ENCODE measurements around the gene TRIP12.

The TRIP12 gene

DNA sequence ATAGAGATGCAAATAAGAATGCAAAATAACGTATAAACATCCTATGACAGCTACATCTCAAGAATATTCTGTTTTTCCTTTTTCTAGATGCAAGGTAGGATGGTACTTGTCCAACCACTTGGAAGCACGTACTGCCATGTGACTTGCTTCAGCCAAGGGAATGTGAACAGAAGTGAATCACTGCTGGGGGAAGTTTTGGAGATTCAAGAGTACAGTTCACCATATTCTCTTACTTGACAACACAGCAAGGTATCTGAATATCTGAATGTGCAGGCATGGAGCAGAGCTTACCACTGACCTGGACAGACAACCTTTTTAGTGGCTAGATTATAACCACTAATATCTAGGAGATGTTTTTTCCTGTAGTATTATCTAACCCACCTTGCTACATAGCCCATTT is 53.0 kb downstream of the TRIP12 start:
- TF ChIP-seq CTCF (IDR thresholded peaks at IDR 0.05; ENCODE audit: low read length) (no peak), EZH2phosphoT487 (IDR thresholded peaks at IDR 0.05; ENCODE audit: low read length) (no peak), EZH2 (optimal IDR thresholded peaks at IDR 0.05; ENCODE audit: low read depth, low read length) (no peak)
- no peak overlapping the region for H3K9ac ChIP-seq (ENCODE audit: low read length)
- H3K4me1 ChIP-seq (ENCODE audit: low read length) = peaks cover 22% of the 10 kb centered on the region
- no peak overlapping the region for H3K4me3 ChIP-seq (ENCODE audit: low read length)
- H3K36me3 ChIP-seq (replicated peaks; ENCODE audit: insufficient read depth, low read length) = no peaks in the 10 kb centered on the region
- H2AFZ ChIP-seq (ENCODE audit: low read length) = no peak overlapping the region
- H3K27me3 ChIP-seq (replicated peaks; ENCODE audit: insufficient read depth, low read length) = no peaks in the 10 kb centered on the region
- DNase-seq = no peak
- peaks cover 66% of the 10 kb centered on the region for H3K79me2 ChIP-seq (ENCODE audit: low read length)
- H3K9me2 ChIP-seq (replicated peaks; ENCODE audit: insufficient read depth, low read length) = no peaks in the 10 kb centered on the region
- H4K20me1 ChIP-seq (ENCODE audit: insufficient read depth, low read length) = no peaks in the 10 kb centered on the region
- H3K4me2 ChIP-seq (ENCODE audit: low read depth, low read length) = no peak overlapping the region
- no peaks in the 10 kb centered on the region for H3K9me3 ChIP-seq (replicated peaks; ENCODE audit: insufficient read depth, low read length)
- peaks cover 6% of the 10 kb centered on the region for H3F3A ChIP-seq (ENCODE audit: insufficient read depth, low read length)
- no peak overlapping the region for H3K27ac ChIP-seq (ENCODE audit: low read length)

GRCh38 chr2:229865033-229865432 is 56.8 kb downstream of the TRIP12 start:
- H3K9ac ChIP-seq (ENCODE audit: low read length) = no peak overlapping the region
- H4K20me1 ChIP-seq (ENCODE audit: insufficient read depth, low read length) = no peaks in the 10 kb centered on the region
- no peak overlapping the region for H3K27ac ChIP-seq (ENCODE audit: low read length)
- H3K9me2 ChIP-seq (replicated peaks; ENCODE audit: insufficient read depth, low read length) = no peaks in the 10 kb centered on the region
- no peak for TF ChIP-seq EZH2phosphoT487 (IDR thresholded peaks at IDR 0.05; ENCODE audit: low read length)
- no peak overlapping the region for H2AFZ ChIP-seq (ENCODE audit: low read length)
- H3F3A ChIP-seq (ENCODE audit: insufficient read depth, low read length) = no peaks in the 10 kb centered on the region; the same call in 1 of the 2 replicates
- no peaks in the 10 kb centered on the region for H3K36me3 ChIP-seq (replicated peaks; ENCODE audit: insufficient read depth, low read length)
- H3K4me2 ChIP-seq (ENCODE audit: low read depth, low read length) = no peak overlapping the region
- H3K79me2 ChIP-seq (ENCODE audit: low read length) = peaks cover 63% of the 10 kb centered on the region
- H3K9me3 ChIP-seq (replicated peaks; ENCODE audit: insufficient read depth, low read length) = no peaks in the 10 kb centered on the region
- no peak for DNase-seq
- H3K4me3 ChIP-seq (ENCODE audit: low read length) = no peak overlapping the region
- H3K4me1 ChIP-seq (ENCODE audit: low read length) = peaks cover 15% of the 10 kb centered on the region
- no peaks in the 10 kb centered on the region for H3K27me3 ChIP-seq (replicated peaks; ENCODE audit: insufficient read depth, low read length)

- Histone ChIP-seq H3K27ac (ENCODE audit: low read length) (no peak overlapping the region), H3K9ac (ENCODE audit: low read length) (no peak overlapping the region), H3K36me3 (replicated peaks; ENCODE audit: insufficient read depth, low read length) (no peaks in the 10 kb centered on the region), H3F3A (ENCODE audit: insufficient read depth, low read length) (no peaks in the 10 kb centered on the region), H3K27me3 (replicated peaks; ENCODE audit: insufficient read depth, low read length) (no peaks in the 10 kb centered on the region), H3K4me2 (ENCODE audit: low read depth, low read length) (no peak overlapping the region), H3K9me2 (replicated peaks; ENCODE audit: insufficient read depth, low read length) (no peaks in the 10 kb centered on the region), H3K79me2 (ENCODE audit: low read length) (peaks cover 43% of the 10 kb centered on the region), H3K4me1 (ENCODE audit: low read length) (0 out of 2 replicates have a peak, but pooled peaks cover 5% of the 10 kb centered on the region), H3K4me3 (ENCODE audit: low read length) (no peak overlapping the region), H4K20me1 (ENCODE audit: insufficient read depth, low read length) (no peaks in the 10 kb centered on the region), H2AFZ (ENCODE audit: low read length) (no peak overlapping the region), H3K9me3 (replicated peaks; ENCODE audit: insufficient read depth, low read length) (no peaks in the 10 kb centered on the region)
- DNase-seq = no peak
- TF ChIP-seq CTCF (IDR thresholded peaks at IDR 0.05; ENCODE audit: low read length) = no peak
- no peak for TF ChIP-seq EZH2phosphoT487 (IDR thresholded peaks at IDR 0.05; ENCODE audit: low read length)
- TF ChIP-seq EZH2 (optimal IDR thresholded peaks at IDR 0.05; ENCODE audit: low read depth, low read length) = no peak
Observed at GRCh38 chr2:229861431-229861830, 60.4 kb downstream of the TRIP12 start.

- H3F3A ChIP-seq (ENCODE audit: insufficient read depth, low read length) = no peaks in the 10 kb centered on the region
- H4K20me1 ChIP-seq (ENCODE audit: insufficient read depth, low read length) = no peaks in the 10 kb centered on the region
- no peak for TF ChIP-seq EZH2 (optimal IDR thresholded peaks at IDR 0.05; ENCODE audit: low read depth, low read length)
- TF ChIP-seq CTCF (IDR thresholded peaks at IDR 0.05; ENCODE audit: low read length) = no peak
- no peak for TF ChIP-seq EZH2phosphoT487 (IDR thresholded peaks at IDR 0.05; ENCODE audit: low read length)
- no peaks in the 10 kb centered on the region for H3K9me2 ChIP-seq (replicated peaks; ENCODE audit: insufficient read depth, low read length)
- H2AFZ ChIP-seq (ENCODE audit: low read length) = no peak overlapping the region
- no peak overlapping the region for H3K9ac ChIP-seq (ENCODE audit: low read length)
- H3K36me3 ChIP-seq (replicated peaks; ENCODE audit: insufficient read depth, low read length) = no peaks in the 10 kb centered on the region; the same call in 1 of the 2 replicates
- no peak overlapping the region for H3K4me2 ChIP-seq (ENCODE audit: low read depth, low read length)
- no peak for DNase-seq
- H3K27me3 ChIP-seq (replicated peaks; ENCODE audit: insufficient read depth, low read length) = no peaks in the 10 kb centered on the region
- H3K27ac ChIP-seq (ENCODE audit: low read length) = no peak overlapping the region
- 0 out of 2 replicates have a peak, but pooled peaks cover 5% of the 10 kb centered on the region for H3K4me1 ChIP-seq (ENCODE audit: low read length)
- H3K79me2 ChIP-seq (ENCODE audit: low read length) = peaks cover 35% of the 10 kb centered on the region
- H3K4me3 ChIP-seq (ENCODE audit: low read length) = no peak overlapping the region
- H3K9me3 ChIP-seq (replicated peaks; ENCODE audit: insufficient read depth, low read length) = no peaks in the 10 kb centered on the region
Observed at GRCh38 chr2:229860334-229860733, 61.5 kb downstream of the TRIP12 start.

All from MM.1S (cell line).